Activated CD4-positive, alpha-beta T cell treated with anti-CD3 and anti-CD28 coated beads, Interleukin-2, amount 10 ng/mL, durations not matched to agents 7 days and 5 days (primary cell): Measurements from ENCODE around the gene E4F1. TPM values are rescaled to one million over a fixed set of nuclear protein-coding genes. Genes with fewer than 3 reads are reported as not detected.

Experiments
- CTCF ChIA-PET: fragments of 350-600 bp; sonication (Branson Sonifier 250); formaldehyde crosslinking; loops from one replicate; lab custom pipeline; 2021; ENCODE audit warnings: antibody characterized with exemption; lab: Charles Lee
- POLR2A ChIA-PET: fragments of 350-600 bp; sonication (Branson Sonifier 250); formaldehyde crosslinking; loops from one replicate; lab custom pipeline; 2021; ENCODE audit warnings: antibody characterized with exemption; lab: Charles Lee
- DNase-seq: peaks from one replicate; pipeline ENCODE4 v3.0.0-alpha.2; 2020
- H3K27ac Mint-ChIP-seq: one replicate; pipeline ENCODE4 v1.8.0; 2021; ENCODE audit warnings: mild to moderate bottlenecking, moderate library complexity, mixed read lengths
- H3K27me3 Mint-ChIP-seq: one replicate; pipeline ENCODE4 v1.8.0; 2021; ENCODE audit warnings: mixed read lengths
- H3K36me3 Mint-ChIP-seq: one replicate; pipeline ENCODE4 v1.8.0; 2021; ENCODE audit warnings: low read depth, mixed read lengths
- H3K4me1 Mint-ChIP-seq: one replicate; pipeline ENCODE4 v1.8.0; 2021; ENCODE audit warnings: mixed read lengths
- H3K4me3 Mint-ChIP-seq: one replicate; pipeline ENCODE4 v1.8.0; 2021; ENCODE audit warnings: mild to moderate bottlenecking, moderate library complexity, mixed read lengths
- H3K9me3 Mint-ChIP-seq: one replicate; pipeline ENCODE4 v1.8.0; 2021; ENCODE audit warnings: mixed read lengths
- total RNA-seq, 2 experiments: library from RNA; stranded (reverse); gene quantifications; one replicate each; pipeline ENCODE4 v1.2.3, GENCODE V29; 2021

Gene E4F1
- total RNA-seq, 2 experiments from 2014 or later, result 28.8 to 32.6 TPM

DNA sequence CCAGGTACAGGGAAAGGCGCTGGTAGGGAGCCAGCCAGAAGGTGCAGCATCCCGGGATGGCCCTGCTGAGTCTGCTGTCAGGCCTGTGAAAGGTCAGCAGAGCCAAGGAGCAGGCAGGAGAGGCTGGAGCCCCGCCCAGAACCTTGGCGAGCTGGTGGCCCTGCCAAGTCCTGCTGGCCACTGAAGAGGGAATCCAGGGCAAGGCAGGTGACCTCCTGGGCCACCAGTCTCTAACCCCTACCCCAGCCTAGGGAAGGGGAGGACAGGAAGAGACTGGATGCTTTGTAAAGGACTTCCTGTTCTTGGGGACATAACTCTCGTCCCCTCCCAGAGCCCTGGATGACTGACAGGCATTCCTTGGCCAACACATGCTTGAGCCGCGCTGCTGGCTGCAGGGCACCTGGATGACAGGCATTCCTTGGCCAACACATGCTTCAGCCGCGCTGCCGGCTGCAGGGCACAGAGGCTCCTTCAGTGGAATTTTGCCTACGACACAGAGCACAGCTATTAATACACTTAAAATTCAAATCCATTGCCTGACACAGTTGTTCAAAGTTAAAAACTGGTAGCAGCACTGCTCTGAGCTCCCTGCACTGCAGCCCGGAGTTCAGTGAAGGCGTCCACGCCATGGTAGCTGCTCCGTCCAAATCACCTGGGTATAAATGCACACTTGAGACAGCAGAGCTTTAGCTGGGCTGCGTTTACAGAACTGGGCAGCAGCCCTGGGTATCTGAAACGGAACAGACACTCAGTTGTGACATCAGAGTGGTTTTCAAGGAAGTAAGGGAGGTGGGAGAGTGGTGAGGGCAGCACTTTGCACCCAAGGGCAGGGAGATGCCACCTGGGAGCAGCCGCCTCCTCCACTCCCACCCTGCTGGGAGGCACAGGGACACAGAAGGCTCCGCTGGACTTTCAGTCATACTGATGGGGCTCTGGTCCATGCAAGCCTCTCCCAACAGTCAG is 10.7 kb upstream of the E4F1 start:
- no peak overlapping the region for H3K27ac Mint-ChIP-seq
- peaks cover 28% of the 10 kb centered on the region for H3K4me1 Mint-ChIP-seq
- H3K4me3 Mint-ChIP-seq, result peak overlapping the region; percentile 77
- POLR2A ChIA-PET, result no interaction called here
- DNase-seq, result no peak
- peaks cover 10% of the 10 kb centered on the region for H3K36me3 Mint-ChIP-seq
- no peaks in the 10 kb centered on the region for H3K27me3 Mint-ChIP-seq
- H3K9me3 Mint-ChIP-seq, result no peaks in the 10 kb centered on the region
- CTCF ChIA-PET, result no interaction called here

GRCh38 chr16:2213817-2214718 is 9.3 kb upstream of the E4F1 start:
- Mint-ChIP-seq H3K4me3 (peak overlapping the region; percentile 77), H3K9me3 (no peaks in the 10 kb centered on the region), H3K27ac (peak overlapping the region; percentile 65), H3K36me3 (peaks cover 5% of the 10 kb centered on the region), H3K27me3 (no peaks in the 10 kb centered on the region), H3K4me1 (peaks cover 26% of the 10 kb centered on the region)
- ChIA-PET POLR2A (interaction anchor here (0.7 to 1.3 kb wide), 2 partner anchors 59 to 246 kb away, joined by 3 read pairs; partner anchors contain the start of genes TEDC2 and TRAF7), CTCF (interaction anchor here (0.5 to 1.4 kb wide), 3 partner anchors 8 to 474 kb away, joined by 3 read pairs; partner anchors contain the start of genes ECI1 and MLST8)
- DNase-seq, result no peak

- H3K4me1 Mint-ChIP-seq, result peaks cover 26% of the 10 kb centered on the region
- H3K9me3 Mint-ChIP-seq, result no peaks in the 10 kb centered on the region
- ChIA-PET CTCF (interaction anchor here (0.5 to 1.4 kb wide), 3 partner anchors 9 to 475 kb away, joined by 3 read pairs; partner anchors contain the start of genes ECI1 and MLST8), POLR2A (interaction anchor here (0.6 to 1.3 kb wide), 3 partner anchors 38 to 245 kb away, joined by 3 to 8 read pairs (median 3); partner anchors contain the start of genes TEDC2 and TRAF7)
- no peak for DNase-seq
- no peaks in the 10 kb centered on the region for H3K27me3 Mint-ChIP-seq
- peak within 1 kb of the TSS; percentile 89 for H3K27ac Mint-ChIP-seq
- peak within 1 kb of the TSS; percentile 84 for H3K4me3 Mint-ChIP-seq
- H3K36me3 Mint-ChIP-seq, result peaks cover 5% of the 10 kb centered on the region
These were observed 8.7 kb upstream of the E4F1 start, which contains the start of gene PGP for GRCh38 chr16:2214719-2214968. PGP (minus strand) TSS chr16:2214840; CDS start chr16:2214777, 63 bp downstream.

- peak overlapping the region; percentile 84 for H3K4me3 Mint-ChIP-seq
- ChIA-PET POLR2A (no interaction called here), CTCF (no interaction called here)
- H3K4me1 Mint-ChIP-seq, result peaks cover 26% of the 10 kb centered on the region
- no peak for DNase-seq
- peaks cover 5% of the 10 kb centered on the region for H3K36me3 Mint-ChIP-seq
- H3K27me3 Mint-ChIP-seq, result no peaks in the 10 kb centered on the region
- peak overlapping the region; percentile 89 for H3K27ac Mint-ChIP-seq
- no peaks in the 10 kb centered on the region for H3K9me3 Mint-ChIP-seq
These were observed 7.1 kb upstream of the E4F1 start for GRCh38 chr16:2216330-2216729.

GRCh38 chr16:2223942-2224486 is 623 bp downstream of the E4F1 start:
- POLR2A ChIA-PET, result no interaction called here
- H3K9me3 Mint-ChIP-seq, result no peaks in the 10 kb centered on the region
- CTCF ChIA-PET, result interaction anchor here (0.6 to 1.2 kb wide), 2 partner anchors 17 to 24 kb away, joined by 3 read pairs; no protein-coding TSS in a partner anchor
- DNase-seq, result peak; percentile 36
- peak overlapping the region; percentile 82 for H3K27ac Mint-ChIP-seq
- peaks cover 2% of the 10 kb centered on the region for H3K36me3 Mint-ChIP-seq
- peaks cover 22% of the 10 kb centered on the region for H3K4me1 Mint-ChIP-seq
- H3K4me3 Mint-ChIP-seq, result peak overlapping the region; percentile 80
- no peaks in the 10 kb centered on the region for H3K27me3 Mint-ChIP-seq

- H3K27ac Mint-ChIP-seq, result peak overlapping the region; percentile 68
- no peak for DNase-seq
- peaks cover 6% of the 10 kb centered on the region for H3K36me3 Mint-ChIP-seq
- H3K4me1 Mint-ChIP-seq, result peaks cover 22% of the 10 kb centered on the region
- H3K4me3 Mint-ChIP-seq, result peak overlapping the region; percentile 30
- H3K27me3 Mint-ChIP-seq, result no peaks in the 10 kb centered on the region
- POLR2A ChIA-PET, result no interaction called here
- no peaks in the 10 kb centered on the region for H3K9me3 Mint-ChIP-seq
- CTCF ChIA-PET, result interaction anchor here (0.6 to 1.1 kb wide), 5 partner anchors 23 to 521 kb away, joined by 3 to 4 read pairs (median 3); partner anchors contain the start of gene ECI1
These were observed 2.9 kb downstream of the E4F1 start for GRCh38 chr16:2226245-2226793.

GRCh38 chr16:2226918-2227317 is 3.5 kb downstream of the E4F1 start:
- H3K9me3 Mint-ChIP-seq, result no peaks in the 10 kb centered on the region
- peak overlapping the region; percentile 16 for H3K4me3 Mint-ChIP-seq
- H3K36me3 Mint-ChIP-seq, result peaks cover 6% of the 10 kb centered on the region
- peaks cover 22% of the 10 kb centered on the region for H3K4me1 Mint-ChIP-seq
- H3K27ac Mint-ChIP-seq, result no peak overlapping the region
- POLR2A ChIA-PET, result no interaction called here
- H3K27me3 Mint-ChIP-seq, result no peaks in the 10 kb centered on the region
- CTCF ChIA-PET, result interaction anchor here (1.0 to 1.1 kb wide), 2 partner anchors 24 to 45 kb away, joined by 3 read pairs; partner anchors contain the start of gene ECI1
- DNase-seq, result no peak

DNA sequence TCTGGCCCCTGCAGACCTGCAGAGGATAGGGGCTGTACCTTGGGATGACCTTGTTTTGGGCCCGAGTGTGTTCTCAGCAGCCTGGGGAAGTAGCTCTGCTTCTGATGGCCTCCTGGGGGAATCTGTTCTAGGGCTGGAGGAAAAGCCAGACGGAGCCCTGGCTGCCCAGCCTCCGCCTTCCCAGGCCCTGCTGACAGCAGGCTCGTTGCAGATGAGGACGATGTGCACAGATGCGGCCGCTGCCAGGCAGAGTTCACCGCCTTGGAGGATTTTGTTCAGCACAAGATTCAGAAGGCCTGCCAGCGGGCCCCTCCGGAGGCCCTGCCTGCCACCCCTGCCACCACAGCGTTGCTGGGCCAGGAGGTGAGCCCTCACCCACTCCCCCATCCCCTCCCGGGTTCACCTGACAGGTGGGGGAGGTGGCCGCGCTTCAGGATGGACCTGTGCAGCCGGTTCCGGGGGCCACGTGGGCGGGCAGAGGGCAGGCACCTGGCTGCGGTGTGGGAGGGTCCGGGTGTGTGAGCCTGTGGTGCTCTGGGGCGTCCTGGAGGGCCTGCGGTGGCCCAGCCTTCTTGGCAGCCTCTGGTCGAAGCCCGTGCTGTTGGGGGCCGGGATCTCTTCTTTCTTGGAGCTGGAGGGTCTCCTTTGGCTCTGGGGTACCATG is 4.9 kb downstream of the E4F1 start:
- no peak for DNase-seq
- Mint-ChIP-seq H3K36me3 (peaks cover 6% of the 10 kb centered on the region), H3K4me3 (no peak overlapping the region), H3K27me3 (no peaks in the 10 kb centered on the region), H3K9me3 (no peaks in the 10 kb centered on the region), H3K27ac (no peak overlapping the region), H3K4me1 (peaks cover 19% of the 10 kb centered on the region)
- ChIA-PET CTCF (no interaction called here), POLR2A (no interaction called here)

DNA sequence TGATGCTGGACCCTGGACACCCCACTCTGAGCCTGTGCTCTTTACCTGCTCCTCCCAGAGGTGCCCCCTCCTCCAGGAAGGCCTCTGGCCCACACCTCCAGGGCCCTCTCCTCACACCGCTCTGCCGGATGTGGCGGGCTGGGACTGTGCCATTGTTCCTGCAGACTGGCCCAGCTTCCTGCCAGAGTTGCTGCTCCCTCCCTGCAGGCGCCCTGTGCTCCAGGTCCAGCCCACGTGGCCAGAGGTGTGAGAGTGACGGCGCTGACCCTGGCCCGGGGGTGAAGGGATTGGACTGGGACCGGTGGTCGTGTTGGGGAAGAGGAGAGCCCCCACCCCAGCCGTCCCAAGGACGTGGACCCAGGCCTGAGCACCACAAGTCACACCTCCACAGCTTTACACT is 5.7 kb downstream of the E4F1 start:
- POLR2A ChIA-PET, result no interaction called here
- Mint-ChIP-seq H3K9me3 (no peaks in the 10 kb centered on the region), H3K27ac (no peak overlapping the region), H3K27me3 (no peaks in the 10 kb centered on the region), H3K4me3 (no peak overlapping the region), H3K36me3 (peaks cover 6% of the 10 kb centered on the region), H3K4me1 (peaks cover 19% of the 10 kb centered on the region)
- DNase-seq, result no peak
- CTCF ChIA-PET, result no interaction called here

DNA sequence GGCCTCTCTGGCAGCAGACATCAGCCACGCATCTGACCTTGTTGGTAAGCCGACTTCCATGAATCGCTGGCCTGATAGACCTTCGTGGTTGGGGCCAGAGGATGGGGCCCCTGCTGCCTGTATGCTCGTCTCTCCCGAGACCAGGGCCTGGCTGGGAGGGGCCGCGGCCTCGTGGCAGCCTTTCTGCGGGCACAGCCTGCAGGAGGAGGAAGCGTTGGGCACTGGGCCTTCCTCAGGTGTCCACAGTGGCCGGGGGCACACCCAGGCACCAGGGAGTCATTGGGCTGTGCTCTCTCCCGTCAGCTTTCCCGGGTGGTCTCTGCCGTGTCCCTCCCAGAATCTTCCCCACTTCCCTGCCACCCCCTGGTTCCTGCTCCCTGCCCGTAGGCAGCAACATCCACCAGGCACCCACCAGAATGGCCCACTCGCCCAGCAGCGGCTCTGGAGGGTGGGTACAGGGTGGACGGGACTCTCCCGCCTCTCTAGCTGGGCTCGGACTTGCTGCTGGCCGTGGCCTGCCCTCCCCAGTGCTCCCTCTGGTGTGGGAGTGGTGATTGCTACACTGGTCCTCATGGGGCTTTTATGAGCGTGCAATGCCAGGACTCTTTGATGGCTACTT is 6.3 kb downstream of the E4F1 start:
- DNase-seq, result no peak
- H3K27me3 Mint-ChIP-seq, result no peaks in the 10 kb centered on the region
- peaks cover 13% of the 10 kb centered on the region for H3K4me1 Mint-ChIP-seq
- ChIA-PET CTCF (interaction anchor here (1.2 kb wide), 1 partner anchor 9 kb away, joined by 3 read pairs; no protein-coding TSS in a partner anchor), POLR2A (no interaction called here)
- no peaks in the 10 kb centered on the region for H3K9me3 Mint-ChIP-seq
- H3K36me3 Mint-ChIP-seq, result peaks cover 6% of the 10 kb centered on the region
- no peak overlapping the region for H3K4me3 Mint-ChIP-seq
- H3K27ac Mint-ChIP-seq, result no peak overlapping the region

- no peaks in the 10 kb centered on the region for H3K27me3 Mint-ChIP-seq
- POLR2A ChIA-PET, result no interaction called here
These were observed 7.0 kb downstream of the E4F1 start for GRCh38 chr16:2230376-2230775.

More at GRCh38 chr16:2230376-2230775, 7.0 kb downstream of the E4F1 start:
- CTCF ChIA-PET, result interaction anchor here (1.2 kb wide), 1 partner anchor 8 kb away, joined by 3 read pairs; no protein-coding TSS in a partner anchor
- DNase-seq, result no peak
- Mint-ChIP-seq H3K36me3 (peaks cover 9% of the 10 kb centered on the region), H3K27ac (no peak overlapping the region), H3K9me3 (no peaks in the 10 kb centered on the region), H3K4me3 (no peak overlapping the region), H3K4me1 (peaks cover 8% of the 10 kb centered on the region)
